ENCODE measurements around the gene PRC1.
A peak's percentile ranks its signal among the peaks of the same experiment; 100 is the strongest.

The PRC1 gene

GRCh38 chr15:90988296-90988695 is 6.0 kb downstream of the PRC1 start:
- DNase-seq: no peak

GRCh38 chr15:90987561-90988141 is 6.7 kb downstream of the PRC1 start:
- DNase-seq: no peak

DNA sequence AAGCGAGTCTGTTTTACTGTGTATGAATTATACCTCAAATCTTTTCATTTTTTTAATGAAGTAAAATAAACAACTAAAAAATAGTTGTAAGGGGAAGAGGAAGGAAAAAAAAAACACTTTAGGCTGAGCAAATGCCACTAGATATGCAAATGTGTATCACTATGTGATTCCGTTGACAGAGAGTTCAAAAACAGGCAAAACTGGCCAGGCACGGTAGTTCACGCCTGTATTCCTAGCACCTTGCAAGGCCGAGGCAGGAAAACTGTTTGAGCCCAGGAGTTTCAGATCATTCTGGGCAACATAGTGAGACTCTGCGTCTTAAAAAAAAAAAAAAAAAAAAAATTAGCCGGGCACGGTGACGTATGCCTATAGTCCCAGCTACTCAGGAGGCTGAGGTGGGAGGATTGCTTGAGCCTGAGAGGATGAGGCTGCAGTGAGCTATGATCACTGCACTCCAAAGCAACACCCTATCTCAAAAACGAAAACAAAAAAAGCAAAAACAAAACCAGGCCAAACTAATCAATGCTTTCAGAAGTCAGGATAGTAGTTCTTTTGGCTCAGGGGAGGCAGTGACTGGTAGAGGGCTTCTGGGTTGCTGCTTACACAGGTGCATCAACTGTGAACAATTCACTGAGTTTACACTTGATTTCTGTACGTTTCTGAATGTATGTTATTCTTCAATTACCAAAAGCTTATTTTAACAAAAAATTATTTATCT is 7.4 kb downstream of the PRC1 start:
- DNase-seq: no peak

DNA sequence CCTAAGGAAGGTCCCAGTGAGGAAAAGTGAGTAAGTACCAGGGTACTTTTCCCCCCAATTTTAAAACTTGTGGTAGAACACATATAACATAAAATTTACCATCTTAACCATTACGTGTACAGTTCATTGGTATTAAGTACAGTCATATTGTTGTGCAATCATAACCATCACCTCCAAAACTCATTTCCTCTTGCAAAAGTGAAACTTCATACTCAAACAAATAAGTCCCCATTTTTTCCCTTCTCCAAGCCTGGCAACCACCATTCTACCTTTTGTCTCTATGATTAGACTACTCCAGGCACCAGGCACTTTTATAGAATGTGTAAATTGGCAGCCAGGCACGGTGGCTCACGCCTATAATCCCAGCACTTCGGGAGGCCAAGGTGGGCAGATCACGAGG is 12.2 kb downstream of the PRC1 start:
- DNase-seq: no peak

GRCh38 chr15:90981681-90982080 is 12.7 kb downstream of the PRC1 start:
- DNase-seq: no peak

DNA sequence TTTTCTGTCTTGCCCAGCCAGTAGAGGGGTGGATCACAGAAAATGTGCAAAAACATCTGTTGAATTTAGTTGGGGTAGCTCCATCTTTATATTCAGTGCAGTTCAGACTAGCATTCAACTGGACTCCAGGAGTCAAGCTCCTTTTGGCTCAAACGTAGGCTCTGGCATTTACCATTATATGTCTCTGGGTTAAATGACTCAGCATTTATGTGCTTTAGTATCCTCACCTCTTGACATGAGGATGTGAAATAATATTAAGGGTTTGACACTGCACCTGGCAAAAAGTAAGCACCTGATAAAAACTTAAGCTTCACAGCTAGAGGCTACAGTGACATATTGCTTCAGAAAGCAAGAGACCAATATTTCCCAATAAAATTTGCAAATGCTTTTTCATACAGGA is 14.8 kb downstream of the PRC1 start:
- no peak for DNase-seq

DNA sequence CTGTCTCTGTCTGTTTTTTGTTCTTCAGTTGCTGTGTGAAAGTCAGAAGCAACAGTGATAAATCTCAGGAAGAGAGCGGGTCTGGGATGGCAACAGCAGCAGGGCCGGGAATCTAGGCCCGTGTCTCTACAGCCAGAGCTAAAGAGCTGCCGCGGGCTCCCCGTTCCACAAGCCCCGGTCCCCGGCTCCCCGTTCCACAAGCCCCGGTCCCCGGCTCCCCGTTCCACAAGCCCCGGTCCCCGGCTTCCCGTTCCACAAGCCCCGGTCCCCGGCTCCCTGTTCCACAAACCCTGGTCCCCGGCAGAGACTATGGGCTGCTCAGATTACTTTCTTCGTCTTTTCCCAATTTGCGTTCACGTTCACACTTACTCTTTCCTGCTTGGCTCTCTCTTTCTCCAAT is 20.1 kb downstream of the PRC1 start:
- DNase-seq: no peak

DNA sequence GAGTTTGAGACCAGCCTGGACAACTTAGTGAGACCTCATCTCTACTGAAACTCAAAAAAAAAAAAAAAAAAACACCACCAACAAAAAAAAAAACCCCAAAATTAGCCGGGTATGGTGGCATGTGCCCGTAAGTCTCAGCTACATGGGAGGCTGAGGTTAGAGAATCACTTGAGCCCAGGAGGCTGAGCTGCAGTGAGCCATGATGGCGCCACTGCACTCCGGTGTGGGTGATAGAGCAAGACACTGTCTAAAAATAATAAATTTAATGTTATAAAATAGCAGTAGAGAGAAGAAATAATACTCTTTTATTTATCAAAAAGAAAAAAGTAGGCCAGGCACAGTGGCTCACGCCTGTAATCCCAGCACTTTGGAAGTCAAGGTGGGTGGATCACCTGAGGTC is 22.2 kb downstream of the PRC1 start:
- DNase-seq: no peak

DNA sequence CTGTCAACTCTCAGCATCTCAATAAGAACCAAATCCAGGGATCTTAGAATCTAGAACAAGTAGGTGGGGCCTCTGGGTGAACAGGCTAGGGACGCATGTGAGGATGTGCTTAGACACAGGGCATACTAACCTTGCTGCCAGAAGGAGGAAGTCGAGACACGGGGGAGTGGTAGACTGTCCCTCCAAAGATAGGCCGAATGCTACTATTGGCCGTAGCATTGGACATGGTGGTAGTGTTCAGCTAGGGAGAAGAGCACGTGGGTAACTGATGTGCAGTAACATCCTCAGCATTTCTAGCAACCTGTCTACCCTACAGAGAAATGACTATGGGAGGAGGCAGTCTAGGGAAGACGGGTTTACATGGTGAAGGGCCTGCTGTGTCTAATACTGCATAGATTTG is 24.1 kb downstream of the PRC1 start:
- DNase-seq: no peak

- no peak for DNase-seq
Observed at GRCh38 chr15:90968434-90968833, 25.9 kb downstream of the PRC1 start.

GRCh38 chr15:90967206-90967605 is 27.1 kb downstream of the PRC1 start:
- DNase-seq: no peak

DNA sequence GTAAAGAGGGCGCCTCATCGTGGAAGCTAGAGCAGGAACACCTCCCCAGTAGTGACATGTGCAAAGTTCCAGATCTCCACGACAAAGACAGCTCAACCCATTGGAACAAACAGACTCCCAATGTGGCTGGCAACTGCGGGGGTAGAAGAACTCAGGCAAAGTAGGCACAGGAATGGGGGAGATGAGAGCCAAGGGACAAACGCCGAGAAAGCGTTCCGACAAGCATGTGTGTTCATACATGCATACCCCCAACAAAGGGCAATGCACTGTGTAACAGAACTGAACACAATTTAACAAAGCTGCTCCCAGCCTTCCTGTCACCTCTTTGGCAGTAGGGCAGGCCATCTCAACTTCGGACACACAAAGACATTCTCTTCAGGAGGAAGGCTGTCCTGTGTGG is 28.1 kb downstream of the PRC1 start:
- DNase-seq: no peak

GRCh38 chr15:90962021-90962420 is 32.3 kb downstream of the PRC1 start:
- no peak for DNase-seq

DNA sequence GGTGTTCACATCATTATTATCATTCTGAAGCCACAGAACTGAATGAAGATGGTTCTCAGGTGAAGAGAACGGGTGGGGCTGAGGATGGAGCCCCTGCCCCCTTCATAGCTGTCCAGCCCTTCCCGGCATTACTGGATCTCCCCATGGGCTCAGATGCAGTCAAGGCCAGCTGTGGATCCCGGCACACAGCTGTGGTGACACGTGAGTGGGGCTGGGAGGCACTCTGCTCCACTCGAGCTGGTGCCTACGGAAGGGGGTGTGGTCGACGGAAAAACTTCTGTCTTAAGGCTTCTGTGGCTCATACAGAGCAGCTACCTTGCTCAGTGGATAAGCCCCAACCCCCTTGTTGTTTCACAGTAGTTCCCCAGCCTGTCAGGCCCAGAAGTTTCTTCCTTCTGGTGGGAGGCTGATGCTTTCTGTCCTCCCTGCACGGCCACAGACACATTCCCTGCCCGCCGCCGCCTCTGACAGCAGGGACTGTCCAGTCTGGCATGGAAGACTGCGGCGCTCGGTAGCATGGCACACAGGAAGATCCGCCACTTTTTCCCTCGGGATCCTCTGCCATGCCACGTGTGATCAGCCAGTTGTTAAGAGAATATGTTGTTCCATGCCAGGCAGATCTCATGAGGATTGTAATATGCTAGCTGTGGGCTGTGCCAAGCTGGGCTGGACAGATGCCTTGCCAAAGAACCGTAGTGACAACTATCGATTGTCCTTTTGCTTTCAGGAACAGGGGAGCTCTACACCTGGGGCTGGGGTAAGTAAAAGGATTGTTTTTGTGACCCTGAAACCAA is 33.8 kb downstream of the PRC1 start:
- no peak for DNase-seq

DNA sequence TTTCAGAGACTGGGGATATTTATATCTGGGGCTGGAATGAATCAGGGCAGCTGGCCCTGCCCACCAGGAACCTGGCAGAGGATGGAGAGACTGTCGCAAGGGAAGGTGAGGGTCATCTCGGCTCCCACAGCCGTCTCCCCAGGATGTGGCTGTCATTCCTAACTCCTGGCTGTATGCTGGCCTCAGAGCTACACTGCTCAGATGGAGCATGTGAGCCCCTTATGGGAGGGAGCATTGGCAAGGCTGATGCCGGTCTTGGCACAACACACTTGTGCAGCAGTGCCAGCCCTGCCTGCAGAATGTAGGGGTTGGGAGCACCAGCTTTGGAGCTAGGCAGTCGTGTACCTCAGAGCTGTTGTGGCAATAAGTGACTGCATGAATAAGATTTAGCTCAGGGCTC is 34.4 kb downstream of the PRC1 start:
- DNase-seq: peak; percentile 26

- DNase-seq: no peak
Observed at GRCh38 chr15:90959028-90959595, 35.2 kb downstream of the PRC1 start.

- DNase-seq: no peak
Observed at GRCh38 chr15:90957791-90958190, 36.5 kb downstream of the PRC1 start.

- DNase-seq: no peak
Observed at GRCh38 chr15:90957031-90957790, 37.1 kb downstream of the PRC1 start.

DNA sequence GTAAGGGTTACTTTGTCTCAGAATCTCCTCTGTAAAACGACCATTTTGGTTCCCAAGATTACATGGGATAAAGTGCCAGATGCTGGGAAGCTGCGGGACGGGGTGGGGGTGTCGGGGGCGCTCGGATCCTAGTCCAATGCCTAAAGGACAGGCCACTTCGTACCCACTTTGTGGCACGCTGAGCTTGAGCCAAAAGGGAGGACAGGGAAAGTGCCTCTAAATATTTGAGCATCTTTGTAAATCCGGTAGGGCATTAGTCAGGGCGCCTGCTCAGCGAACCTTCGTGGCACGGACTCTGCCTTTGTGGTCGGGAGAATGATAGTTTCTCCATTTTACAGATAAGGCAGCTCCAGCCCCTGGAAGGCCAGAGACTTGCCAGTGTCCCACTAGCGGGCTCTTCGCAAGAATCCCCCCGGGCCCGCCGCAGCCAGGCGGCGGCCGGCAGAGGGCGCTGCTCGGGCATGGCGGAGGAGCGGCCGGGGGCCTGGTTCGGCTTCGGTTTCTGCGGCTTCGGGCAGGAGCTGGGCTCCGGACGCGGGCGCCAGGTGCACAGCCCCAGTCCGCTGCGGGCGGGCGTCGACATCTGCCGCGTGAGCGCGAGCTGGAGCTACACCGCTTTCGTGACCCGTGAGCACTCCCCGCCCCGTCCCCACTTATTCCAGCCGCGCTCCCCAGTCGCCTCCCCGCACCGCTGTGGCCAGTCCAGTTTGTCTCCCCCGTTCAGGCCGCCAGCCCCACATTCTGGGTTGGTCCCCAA is 37.9 kb downstream of the PRC1 start:
- DNase-seq: peak; percentile 48

GRCh38 chr15:90955624-90956273 is 38.6 kb downstream of the PRC1 start:
- DNase-seq: peak; percentile 4

GRCh38 chr15:90954712-90955623 is 39.4 kb downstream of the PRC1 start, which contains the start of gene RCCD1:
Gene RCCD1 (plus strand): TSS chr15:90954884. CDS start chr15:90956735, 1,851 bp downstream.
- peak; percentile 80 for DNase-seq
